A673 (cell line): Measurements from ENCODE around the gene PKNOX2.

Experiments used
- EZH2 ChIP-seq: fragments of 200-600 bp; sonication (generic); IDR thresholded peaks from 2 replicates; pipeline ENCODE4 v1.6.1; 2017; ENCODE audit warnings: borderline replicate concordance, low read depth, mild to moderate bottlenecking, mixed read lengths, antibody characterized with exemption, low read length; ENCODE audit not compliant: poor library complexity, severe bottlenecking
- TF ChIP-seq, protein P1 (sequence below): fragments of 300-800, 200-600 bp; sonication (generic); conservative IDR thresholded peaks from 2 replicates; pipeline ENCODE4 v1.5.1; 2017; ENCODE audit warnings: low read depth, mild to moderate bottlenecking, antibody characterized with exemption, low read length, moderate library complexity, mixed read lengths

DNA sequence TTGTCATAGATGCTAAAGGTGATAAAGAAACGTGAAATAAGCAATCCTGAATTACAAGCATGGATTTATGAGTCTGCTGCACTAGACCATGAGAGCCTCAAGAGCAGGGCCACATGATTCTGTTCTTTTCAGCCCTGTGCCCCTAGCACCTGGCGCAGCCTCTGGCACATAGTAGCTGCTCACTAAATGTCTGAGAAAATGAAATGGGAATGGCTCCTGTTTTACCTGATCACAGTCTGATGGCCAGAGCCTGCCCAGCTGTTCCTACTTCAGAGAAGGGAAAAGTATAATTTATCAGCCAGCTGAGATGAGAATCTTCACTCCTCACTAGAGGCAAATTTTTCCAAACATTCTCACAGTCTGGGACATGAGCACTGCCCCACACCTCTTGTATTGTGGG lies 10.7 kb upstream of the PKNOX2 start:
- TF ChIP-seq, protein P1, sequence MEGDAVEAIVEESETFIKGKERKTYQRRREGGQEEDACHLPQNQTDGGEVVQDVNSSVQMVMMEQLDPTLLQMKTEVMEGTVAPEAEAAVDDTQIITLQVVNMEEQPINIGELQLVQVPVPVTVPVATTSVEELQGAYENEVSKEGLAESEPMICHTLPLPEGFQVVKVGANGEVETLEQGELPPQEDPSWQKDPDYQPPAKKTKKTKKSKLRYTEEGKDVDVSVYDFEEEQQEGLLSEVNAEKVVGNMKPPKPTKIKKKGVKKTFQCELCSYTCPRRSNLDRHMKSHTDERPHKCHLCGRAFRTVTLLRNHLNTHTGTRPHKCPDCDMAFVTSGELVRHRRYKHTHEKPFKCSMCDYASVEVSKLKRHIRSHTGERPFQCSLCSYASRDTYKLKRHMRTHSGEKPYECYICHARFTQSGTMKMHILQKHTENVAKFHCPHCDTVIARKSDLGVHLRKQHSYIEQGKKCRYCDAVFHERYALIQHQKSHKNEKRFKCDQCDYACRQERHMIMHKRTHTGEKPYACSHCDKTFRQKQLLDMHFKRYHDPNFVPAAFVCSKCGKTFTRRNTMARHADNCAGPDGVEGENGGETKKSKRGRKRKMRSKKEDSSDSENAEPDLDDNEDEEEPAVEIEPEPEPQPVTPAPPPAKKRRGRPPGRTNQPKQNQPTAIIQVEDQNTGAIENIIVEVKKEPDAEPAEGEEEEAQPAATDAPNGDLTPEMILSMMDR = no peak
- no peak for TF ChIP-seq EZH2
